Dedifferentiated amniotic fluid mesenchymal stem cell (primary cell): ENCODE data around the gene IGF1R.

Experiments used
- DNase-seq: peaks from one replicate; pipeline ENCODE4 v3.0.0-alpha.2; 2016; ENCODE audit errors: extremely low spot score

Gene IGF1R

GRCh38 chr15:98705070-98705469 lies 56.7 kb downstream of the IGF1R start:
- DNase-seq, result no peak

GRCh38 chr15:98706387-98706786 lies 58.0 kb downstream of the IGF1R start:
- no peak for DNase-seq

DNA sequence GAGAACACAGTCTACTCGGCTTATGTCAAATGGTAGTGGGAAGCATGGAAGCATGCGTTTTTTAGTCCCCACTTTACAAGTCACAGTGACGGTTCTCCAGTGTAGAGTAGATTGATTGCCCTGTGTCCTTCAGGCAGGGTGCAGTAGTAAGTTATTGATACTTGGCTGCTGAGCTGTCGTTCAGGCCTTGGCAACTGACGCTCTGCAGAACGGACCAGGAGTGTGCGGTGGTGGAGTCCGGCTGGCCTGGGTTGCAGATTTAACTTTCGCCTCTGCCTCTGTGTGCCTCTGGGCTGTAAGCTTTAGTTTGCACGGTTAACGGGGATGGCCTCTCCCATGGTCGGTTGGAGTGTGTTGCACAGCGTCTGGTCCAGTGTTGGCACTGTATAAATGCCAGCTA lies 58.6 kb downstream of the IGF1R start:
- DNase-seq, result no peak

GRCh38 chr15:98708037-98708590 lies 59.8 kb downstream of the IGF1R start:
- no peak for DNase-seq

- no peak for DNase-seq
Observed at GRCh38 chr15:98711810-98712209, 63.5 kb downstream of the IGF1R start.

GRCh38 chr15:98712845-98713584 lies 64.7 kb downstream of the IGF1R start:
- no peak for DNase-seq

DNA sequence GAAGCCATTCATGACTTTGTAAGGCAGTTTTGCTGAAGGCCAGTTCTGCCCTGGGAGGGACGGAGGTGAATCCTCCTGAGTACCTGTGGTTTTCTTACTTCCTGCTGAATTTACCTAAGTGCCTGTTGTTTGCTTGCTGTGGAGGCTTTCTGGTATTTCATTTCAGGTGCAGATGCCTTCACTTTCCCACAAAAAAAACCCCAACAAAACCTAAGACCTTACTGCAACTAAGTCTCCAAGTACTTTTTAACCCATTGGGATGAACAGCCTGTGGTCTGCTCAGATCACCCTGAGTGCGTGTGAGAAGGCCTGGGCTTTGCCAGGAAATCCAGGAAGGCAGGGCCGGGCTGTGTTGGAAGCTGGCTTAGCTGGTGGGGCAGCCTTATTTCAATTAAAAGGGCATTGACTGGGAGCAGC lies 65.3 kb downstream of the IGF1R start:
- DNase-seq, result no peak

DNA sequence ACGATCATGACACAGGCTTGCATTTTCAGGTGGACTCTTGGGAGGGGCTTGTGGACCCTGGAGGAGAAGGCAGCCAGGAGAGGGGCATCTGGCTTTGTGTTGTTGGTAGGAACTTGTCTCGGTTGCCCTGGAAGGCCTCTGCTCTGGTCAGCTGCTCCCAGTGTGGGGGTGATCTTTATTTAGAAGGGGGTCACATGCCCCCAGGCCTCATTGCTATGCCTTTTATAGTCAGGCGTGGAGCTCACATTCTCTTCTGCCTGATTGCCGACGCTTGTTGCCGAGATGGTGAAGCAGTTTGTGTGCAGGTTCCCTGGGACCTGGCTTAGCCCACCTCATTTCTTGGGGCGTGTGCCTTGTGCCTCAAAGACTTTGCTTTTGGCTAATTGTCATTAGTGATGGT lies 66.6 kb downstream of the IGF1R start:
- DNase-seq, result no peak

GRCh38 chr15:98715401-98715800 lies 67.1 kb downstream of the IGF1R start:
- no peak for DNase-seq

DNA sequence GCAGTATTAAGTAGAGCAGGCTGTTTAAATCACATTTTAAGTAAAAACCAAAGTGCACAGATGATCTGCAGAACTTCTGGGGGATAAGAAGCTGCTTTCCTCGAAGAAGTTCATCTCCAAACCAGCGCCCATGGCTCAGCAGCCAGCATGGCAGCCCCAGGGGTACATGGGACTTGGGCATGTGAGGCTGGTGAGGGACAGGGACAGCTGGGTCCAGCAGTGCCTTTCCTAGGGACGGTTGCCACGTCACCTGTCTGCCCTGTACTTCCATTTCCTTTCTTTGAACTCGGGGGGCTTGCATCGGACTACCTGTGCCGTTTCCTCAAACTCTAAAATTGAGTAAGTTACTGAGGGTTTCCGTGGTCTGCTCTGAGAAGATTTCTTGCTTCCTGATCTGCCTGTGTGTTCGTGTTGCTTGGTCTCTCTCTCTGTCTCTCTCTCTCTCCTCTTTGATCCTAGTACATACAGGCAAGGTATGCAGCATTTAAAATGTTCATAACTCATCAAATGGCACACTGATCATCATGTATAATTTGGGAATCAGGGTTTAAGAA lies 67.6 kb downstream of the IGF1R start:
- no peak for DNase-seq

DNA sequence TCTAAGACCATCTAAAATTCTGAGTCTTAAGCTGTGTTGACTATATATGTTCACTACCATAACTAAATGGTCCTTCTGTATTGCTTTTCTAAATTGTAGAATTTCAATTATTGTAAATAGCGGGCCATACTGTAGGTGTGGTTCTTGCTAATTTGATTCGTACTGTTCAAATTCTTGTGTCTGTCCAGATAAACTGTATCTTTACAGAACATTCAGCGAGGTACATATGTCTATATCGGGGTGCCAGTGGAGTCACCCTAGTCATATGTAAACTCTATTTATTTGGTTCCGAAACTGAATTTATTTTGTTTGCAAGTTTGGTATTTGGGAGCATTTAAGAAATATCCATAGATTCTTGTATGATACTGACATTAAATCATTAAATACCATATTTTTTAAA lies 69.0 kb downstream of the IGF1R start:
- DNase-seq, result no peak

DNA sequence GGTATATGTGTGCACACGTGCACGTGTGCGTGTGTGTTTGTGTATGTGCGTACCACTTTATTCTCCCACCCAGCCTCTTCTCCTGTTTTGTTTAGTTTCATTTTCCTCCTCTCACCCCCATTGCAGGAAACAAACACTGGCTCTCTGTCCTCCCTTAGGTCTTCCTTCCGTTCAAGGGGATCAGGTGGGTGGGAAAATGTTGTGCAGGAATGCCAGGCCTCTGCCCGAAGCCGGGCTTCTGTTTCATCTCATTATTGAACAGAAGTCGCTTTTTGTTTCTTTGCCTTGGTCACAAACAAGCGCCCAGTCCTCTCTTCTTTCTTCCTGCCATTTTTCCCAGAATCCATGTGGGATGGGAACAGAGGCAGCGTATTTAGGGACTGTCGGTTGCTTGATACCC lies 69.6 kb downstream of the IGF1R start:
- no peak for DNase-seq

DNA sequence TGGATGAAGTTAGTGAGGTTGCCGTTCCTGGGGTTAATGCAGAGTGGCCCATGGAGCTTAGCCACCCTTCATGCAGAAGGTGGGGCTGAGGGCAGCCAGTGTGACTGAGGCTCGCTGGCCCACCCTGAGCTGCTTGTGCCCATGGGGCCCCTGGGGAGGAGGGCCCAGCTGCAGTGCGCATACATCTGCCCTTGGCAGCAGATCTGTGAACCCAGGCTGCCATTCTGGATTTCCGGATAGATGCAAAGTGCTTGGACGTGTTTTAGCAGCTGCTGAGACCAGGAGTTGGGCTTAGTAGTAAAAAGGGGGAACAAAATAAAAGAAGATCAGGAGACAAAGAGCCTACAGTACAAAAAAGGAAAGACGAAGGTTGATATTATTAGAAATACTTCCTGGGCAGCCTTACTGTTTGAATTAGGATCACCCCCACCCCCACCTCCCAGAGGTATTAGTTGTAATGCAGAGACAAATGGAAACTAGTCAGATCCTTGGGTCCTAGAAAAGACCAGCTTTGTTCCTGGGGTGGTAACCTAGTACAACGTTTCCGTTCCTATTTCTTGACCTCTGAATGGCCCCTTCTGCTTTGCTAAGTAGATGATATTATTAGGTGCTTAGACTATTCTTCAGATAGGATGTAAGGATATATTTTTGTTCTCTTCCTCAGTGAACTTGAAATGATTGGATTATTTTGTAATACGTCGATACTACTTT lies 70.2 kb downstream of the IGF1R start:
- no peak for DNase-seq

DNA sequence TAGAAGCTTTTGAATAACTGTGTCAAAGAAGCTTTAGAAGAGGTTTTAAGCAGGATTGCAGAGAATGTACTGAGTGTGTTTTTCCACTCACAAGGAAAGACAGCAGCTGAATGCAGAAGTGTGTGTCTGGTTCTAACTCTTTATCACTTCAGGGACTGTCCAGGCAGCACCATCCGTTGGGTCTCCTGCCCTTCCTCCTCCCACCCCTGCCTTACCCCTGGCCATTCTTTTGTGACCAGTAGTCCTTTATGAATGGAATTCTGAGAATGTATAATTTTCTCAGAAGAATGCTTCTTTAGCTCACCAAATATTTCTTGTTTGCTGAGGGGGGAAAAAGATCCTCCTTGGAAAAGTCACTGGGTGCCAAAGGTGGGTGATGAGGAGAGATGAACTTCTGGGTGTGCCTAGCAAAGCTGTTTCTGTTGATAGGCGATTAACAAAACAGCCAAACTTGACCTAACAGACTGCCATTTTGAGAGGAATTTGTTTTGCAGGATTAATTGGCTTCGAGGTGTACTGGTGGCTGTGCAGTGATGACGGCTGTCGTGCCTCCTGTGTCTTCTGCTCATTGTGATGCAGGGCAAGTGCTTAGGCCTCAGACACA lies 70.9 kb downstream of the IGF1R start:
- DNase-seq, result no peak

- no peak for DNase-seq
Observed at GRCh38 chr15:98720031-98720430, 71.7 kb downstream of the IGF1R start.

DNA sequence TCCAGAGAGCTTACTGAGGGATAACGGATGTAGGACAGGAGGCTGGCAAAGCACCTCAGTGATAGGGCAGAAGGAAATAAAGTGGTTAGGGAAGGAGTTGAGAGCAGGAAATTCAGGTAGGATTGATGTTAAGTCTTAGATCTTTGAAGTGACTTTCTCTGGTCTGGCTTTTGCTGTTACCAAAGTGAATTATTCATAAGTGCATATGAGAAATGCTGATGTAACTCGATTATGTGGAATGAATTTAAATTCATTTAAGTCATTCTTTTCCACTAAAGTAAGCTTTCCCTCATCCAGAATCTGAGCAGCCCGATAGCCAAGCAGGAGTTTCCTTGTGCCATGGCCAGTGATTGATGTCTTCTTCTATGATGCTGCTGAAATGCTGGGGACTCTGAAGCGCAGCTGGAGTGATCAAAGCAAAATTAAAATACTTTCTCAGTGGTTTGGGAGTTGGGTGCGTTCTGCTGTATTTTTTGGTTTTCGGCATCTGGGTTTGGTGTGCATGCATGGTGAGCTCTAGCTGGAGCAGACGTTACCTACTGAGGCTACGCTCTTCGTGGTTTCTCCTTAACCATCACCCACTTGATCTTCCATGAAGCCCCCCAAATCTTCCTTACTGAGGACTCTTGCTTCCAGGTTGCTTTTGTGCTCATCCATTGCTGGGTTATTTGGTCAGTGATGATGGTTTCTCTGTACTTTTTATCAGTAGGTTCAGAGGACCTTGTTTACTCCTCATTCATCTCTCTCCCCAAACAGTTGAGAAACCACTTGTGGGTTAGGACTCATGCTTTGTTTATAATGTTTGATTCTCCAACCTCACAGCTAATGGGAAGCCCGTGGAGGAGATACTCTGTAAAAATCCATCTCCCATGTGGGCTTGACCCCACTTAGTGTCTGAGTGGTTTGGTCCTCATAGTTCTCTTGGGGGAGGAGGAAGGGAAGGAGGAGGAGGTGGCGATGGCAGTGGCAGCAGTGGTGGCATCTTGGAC lies 72.5 kb downstream of the IGF1R start:
- DNase-seq, result no peak

GRCh38 chr15:98722209-98722608 lies 73.9 kb downstream of the IGF1R start:
- no peak for DNase-seq

- DNase-seq, result no peak
Observed at GRCh38 chr15:98722645-98723044, 74.3 kb downstream of the IGF1R start.

GRCh38 chr15:98723195-98723594 lies 74.9 kb downstream of the IGF1R start:
- DNase-seq, result no peak

DNA sequence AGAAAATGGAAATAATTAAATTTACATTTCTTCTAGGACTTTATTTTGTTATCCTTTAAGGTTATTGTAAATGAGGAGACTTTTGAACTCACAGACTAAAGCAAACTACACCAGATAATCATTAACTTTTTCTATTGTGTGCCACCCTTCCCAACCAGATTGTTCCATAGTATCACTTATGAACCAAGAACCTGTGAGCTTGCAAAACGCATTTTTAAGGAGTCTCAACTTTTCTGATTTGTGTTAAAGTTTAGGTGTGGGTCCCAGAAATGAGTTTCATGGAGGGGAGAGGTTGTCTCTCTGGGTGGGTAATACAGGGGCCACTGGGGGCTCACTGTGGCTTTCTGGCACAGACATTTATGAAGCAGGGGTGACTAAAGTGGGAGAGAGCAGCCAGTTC lies 75.7 kb downstream of the IGF1R start:
- DNase-seq, result no peak

- no peak for DNase-seq
Observed at GRCh38 chr15:98724494-98724893, 76.2 kb downstream of the IGF1R start.
